ENCODE results near the gene SAFB.
A peak's percentile ranks its signal among the peaks of the same experiment; 100 is the strongest.

The SAFB gene

GRCh38 chr19:5707576-5708575, 85.0 kb downstream of the SAFB start:
- no peak for TF ChIP-seq ZFX (IDR thresholded peaks at IDR 0.05; ENCODE audit: borderline replicate concordance)
- TF ChIP-seq CTCF (IDR thresholded peaks at IDR 0.05), result no peak
- H3K27ac ChIP-seq, result no peak overlapping the region

GRCh38 chr19:5711025-5711424, 88.1 kb downstream of the SAFB start:
- H3K27ac ChIP-seq, result no peak overlapping the region
- TF ChIP-seq CTCF (IDR thresholded peaks at IDR 0.05) (no peak), ZFX (IDR thresholded peaks at IDR 0.05; ENCODE audit: borderline replicate concordance) (no peak)

GRCh38 chr19:5711713-5712161, 88.9 kb downstream of the SAFB start:
- no peak overlapping the region for H3K27ac ChIP-seq

GRCh38 chr19:5713228-5713627, 90.3 kb downstream of the SAFB start:
- H3K27ac ChIP-seq, result no peak overlapping the region
- TF ChIP-seq ZFX (IDR thresholded peaks at IDR 0.05; ENCODE audit: borderline replicate concordance) (no peak), CTCF (IDR thresholded peaks at IDR 0.05) (no peak)

More at GRCh38 chr19:5711713-5712161, 88.9 kb downstream of the SAFB start:
- TF ChIP-seq ZFX (IDR thresholded peaks at IDR 0.05; ENCODE audit: borderline replicate concordance) (no peak), CTCF (IDR thresholded peaks at IDR 0.05) (no peak)

DNA sequence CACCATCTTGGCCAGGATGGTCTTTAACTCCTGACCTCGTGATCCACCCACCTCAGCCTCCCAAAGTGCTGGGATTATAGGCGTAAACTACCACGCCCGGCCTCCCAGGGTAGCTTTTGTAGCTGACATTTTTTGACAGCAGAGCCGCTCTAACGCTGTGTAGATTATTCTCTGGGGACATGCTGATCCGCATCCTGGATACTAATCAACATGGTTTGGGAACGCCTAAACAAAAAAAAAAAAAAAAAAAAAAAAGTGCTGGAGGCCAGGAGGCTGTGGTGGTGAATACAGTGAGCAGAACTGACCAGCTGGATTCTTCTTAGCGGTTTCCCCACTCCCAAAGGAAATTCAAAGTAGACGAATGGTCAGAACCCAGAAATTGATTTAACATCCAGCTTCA, 91.9 kb downstream of the SAFB start:
- TF ChIP-seq CTCF (IDR thresholded peaks at IDR 0.05), result no peak
- TF ChIP-seq ZFX (IDR thresholded peaks at IDR 0.05; ENCODE audit: borderline replicate concordance), result no peak
- H3K27ac ChIP-seq, result no peak overlapping the region

- no peak for TF ChIP-seq ZFX (IDR thresholded peaks at IDR 0.05; ENCODE audit: borderline replicate concordance)
- TF ChIP-seq CTCF (IDR thresholded peaks at IDR 0.05), result no peak
- 0 out of 2 replicates have a peak overlapping the region, but pooled peaks have one; percentile 95 for H3K27ac ChIP-seq
These were observed 94.5 kb downstream of the SAFB start for GRCh38 chr19:5717215-5717935.
